Lower lobe of right lung (tissue), 2 donors: ENCODE results near the gene CYP26A1. TPM values are rescaled to one million over a fixed set of nuclear protein-coding genes. Genes with fewer than 3 reads are reported as not detected.

Experiments
- ATAC-seq, 2 donors: fragments of 200-7000 bp; cut with Tn5 transposase; one replicate each; pipeline ENCODE4 v1.9.1; 2020 to 2022; ENCODE audit warnings: mild to moderate bottlenecking in 2 of 2, moderate library complexity in 2 of 2
- DNase-seq: peaks from one replicate; pipeline ENCODE4 v3.0.0-alpha.2; 2020
- H3K27ac ChIP-seq: fragments of 200-600 bp; one replicate; pipeline ENCODE4 v1.8.0; 2022
- H3K27me3 ChIP-seq: fragments of 200-600 bp; one replicate; pipeline ENCODE4 v1.8.0; 2022; ENCODE audit warnings: low read depth
- H3K36me3 ChIP-seq: fragments of 200-600 bp; one replicate; pipeline ENCODE4 v1.8.0; 2022; ENCODE audit warnings: mild to moderate bottlenecking
- H3K4me1 ChIP-seq: fragments of 200-600 bp; one replicate; pipeline ENCODE4 v1.8.0; 2022
- H3K4me3 ChIP-seq: fragments of 200-600 bp; one replicate; pipeline ENCODE4 v1.8.0; 2022; ENCODE audit warnings: mild to moderate bottlenecking
- H3K9me3 ChIP-seq: fragments of 200-600 bp; one replicate; pipeline ENCODE4 v1.8.0; 2022
- intact Hi-C: fragments of 100-400 bp; cut with DNase I; formaldehyde crosslinking; loops from one replicate; pipeline ENCODE4 v1.11.0; 2022
- total RNA-seq: library from RNA; stranded (reverse); fragmentation: NEBNext Ultra II Directional; extraction: Animal tissue kit (Norgen Biotek cat#: 25700); gene quantifications from one replicate; pipeline ENCODE4 v1.2.1, GENCODE V29; 2021
- TF ChIP-seq, protein P1 (sequence below): fragments of 200-600 bp; IDR thresholded peaks from one replicate; pipeline ENCODE4 v1.8.0; 2022; ENCODE audit warnings: antibody characterized with exemption, mild to moderate bottlenecking
- donor health status: DM: no; HTN: yes; CAD: no; lungs with severe emphysema.

The CYP26A1 gene
- total RNA-seq, 1 donor from 2014 or later = not detected

- no peak overlapping the region for H3K27ac ChIP-seq
- peaks cover 18% of the 10 kb centered on the region for H3K36me3 ChIP-seq
- no peaks in the 10 kb centered on the region for H3K9me3 ChIP-seq
- H3K4me1 ChIP-seq = peaks cover 21% of the 10 kb centered on the region
- H3K4me3 ChIP-seq = peak overlapping the region; percentile 40
- H3K27me3 ChIP-seq = peaks cover 73% of the 10 kb centered on the region
- TF ChIP-seq, protein P1, sequence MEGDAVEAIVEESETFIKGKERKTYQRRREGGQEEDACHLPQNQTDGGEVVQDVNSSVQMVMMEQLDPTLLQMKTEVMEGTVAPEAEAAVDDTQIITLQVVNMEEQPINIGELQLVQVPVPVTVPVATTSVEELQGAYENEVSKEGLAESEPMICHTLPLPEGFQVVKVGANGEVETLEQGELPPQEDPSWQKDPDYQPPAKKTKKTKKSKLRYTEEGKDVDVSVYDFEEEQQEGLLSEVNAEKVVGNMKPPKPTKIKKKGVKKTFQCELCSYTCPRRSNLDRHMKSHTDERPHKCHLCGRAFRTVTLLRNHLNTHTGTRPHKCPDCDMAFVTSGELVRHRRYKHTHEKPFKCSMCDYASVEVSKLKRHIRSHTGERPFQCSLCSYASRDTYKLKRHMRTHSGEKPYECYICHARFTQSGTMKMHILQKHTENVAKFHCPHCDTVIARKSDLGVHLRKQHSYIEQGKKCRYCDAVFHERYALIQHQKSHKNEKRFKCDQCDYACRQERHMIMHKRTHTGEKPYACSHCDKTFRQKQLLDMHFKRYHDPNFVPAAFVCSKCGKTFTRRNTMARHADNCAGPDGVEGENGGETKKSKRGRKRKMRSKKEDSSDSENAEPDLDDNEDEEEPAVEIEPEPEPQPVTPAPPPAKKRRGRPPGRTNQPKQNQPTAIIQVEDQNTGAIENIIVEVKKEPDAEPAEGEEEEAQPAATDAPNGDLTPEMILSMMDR = peak; percentile 42
- DNase-seq (peak; percentile 57), ATAC-seq (peak; percentile 72 to 75)
- intact Hi-C loops = no loop called here
Observed at GRCh38 chr10:93062514-93063143, 11.1 kb upstream of the CYP26A1 start.

- Histone ChIP-seq H3K9me3 (no peaks in the 10 kb centered on the region), H3K4me1 (peaks cover 24% of the 10 kb centered on the region), H3K4me3 (no peak overlapping the region), H3K27me3 (peaks cover 81% of the 10 kb centered on the region), H3K36me3 (peaks cover 11% of the 10 kb centered on the region), H3K27ac (no peak overlapping the region)
- TF ChIP-seq, protein P1 = no peak
- DNase-seq (no peak), ATAC-seq (peak; percentile 3 to 9)
- intact Hi-C loops = no loop called here
Observed at GRCh38 chr10:93063144-93063976, 10.3 kb upstream of the CYP26A1 start.

DNA sequence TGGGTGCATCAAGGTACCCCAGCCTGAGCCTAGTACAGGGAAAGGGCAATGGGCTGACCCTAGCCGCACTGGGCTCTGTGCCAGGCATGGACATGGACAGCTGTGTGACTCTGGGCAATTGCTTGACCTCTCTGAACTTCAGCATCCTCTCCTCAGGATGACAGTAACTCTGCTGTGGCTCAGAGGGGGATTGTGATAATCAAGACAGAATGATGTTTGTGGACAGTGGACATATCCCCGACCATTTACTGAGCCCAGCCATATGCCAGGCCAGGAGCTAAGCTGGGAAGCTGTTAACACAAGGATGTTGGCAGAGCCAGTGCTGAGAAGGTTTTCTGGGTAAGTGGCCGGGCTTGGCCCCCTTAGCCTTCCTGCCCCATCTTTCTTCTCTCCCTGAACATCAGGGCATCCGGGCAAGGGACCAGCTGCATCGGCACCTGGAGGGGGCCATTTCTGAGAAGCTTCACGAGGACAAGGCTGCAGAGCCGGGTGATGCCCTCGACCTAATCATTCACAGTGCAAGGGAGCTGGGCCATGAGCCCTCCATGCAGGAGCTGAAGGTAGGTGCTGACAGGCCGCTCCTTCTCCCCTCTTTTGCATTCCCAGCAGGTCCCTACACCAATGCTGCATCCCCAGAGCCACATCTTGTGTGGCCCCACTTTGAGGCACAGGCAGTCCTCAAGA, 9.6 kb upstream of the CYP26A1 start:
- TF ChIP-seq, protein P1 = no peak
- ATAC-seq = no peak
- peaks cover 7% of the 10 kb centered on the region for H3K36me3 ChIP-seq
- intact Hi-C loops = no loop called here
- DNase-seq = no peak
- H3K9me3 ChIP-seq = no peaks in the 10 kb centered on the region
- no peak overlapping the region for H3K27ac ChIP-seq
- H3K4me1 ChIP-seq = peaks cover 32% of the 10 kb centered on the region
- peaks cover 88% of the 10 kb centered on the region for H3K27me3 ChIP-seq
- no peak overlapping the region for H3K4me3 ChIP-seq

DNA sequence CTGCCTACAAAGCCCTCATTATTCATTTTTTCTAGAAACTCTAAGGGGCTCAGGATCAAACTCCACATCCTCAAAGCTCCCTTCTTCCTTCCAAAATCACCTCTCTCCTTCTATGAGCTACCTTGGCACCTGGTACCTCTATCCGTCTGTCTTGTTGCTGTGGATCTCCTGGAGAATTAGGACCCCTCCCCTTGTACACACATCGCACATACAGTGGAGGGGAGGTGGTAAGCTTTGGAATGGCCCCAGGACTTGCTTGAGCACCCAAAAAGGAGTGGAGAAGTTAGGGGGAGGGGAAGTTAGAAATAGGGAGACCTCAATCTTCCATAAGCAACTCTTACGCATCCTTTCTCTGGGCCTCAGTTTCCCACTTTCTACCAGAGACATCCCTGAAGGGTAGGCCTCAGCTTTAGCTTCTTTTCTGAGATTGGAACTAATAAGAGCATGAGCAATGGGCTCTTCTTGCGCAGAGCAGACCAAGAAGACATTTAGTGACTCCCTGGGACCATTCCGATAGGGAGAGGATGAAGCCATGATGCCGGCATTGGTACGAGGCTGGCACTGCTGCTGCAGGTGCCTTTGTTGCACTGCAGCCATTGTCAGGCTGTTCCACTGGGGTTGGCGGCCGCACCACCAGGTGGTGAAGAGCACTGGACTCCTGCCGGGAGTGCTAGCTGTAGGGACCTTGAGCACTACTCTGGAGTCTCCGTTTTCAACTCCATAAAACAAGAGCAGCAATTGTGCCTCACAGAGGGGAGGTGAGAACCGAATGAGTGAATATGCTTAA, 8.6 kb upstream of the CYP26A1 start:
- H3K27ac ChIP-seq = no peak overlapping the region
- H3K4me1 ChIP-seq = peaks cover 32% of the 10 kb centered on the region
- H3K36me3 ChIP-seq = no peaks in the 10 kb centered on the region
- no peak overlapping the region for H3K4me3 ChIP-seq
- TF ChIP-seq, protein P1 = no peak
- no peak for ATAC-seq
- H3K9me3 ChIP-seq = no peaks in the 10 kb centered on the region
- peaks cover 95% of the 10 kb centered on the region for H3K27me3 ChIP-seq
- intact Hi-C loops = no loop called here
- DNase-seq = no peak
